ENCODE data around the gene KDM3B. TPM values are rescaled to one million over a fixed set of nuclear protein-coding genes. Genes with fewer than 3 reads are reported as not detected.

Gene KDM3B
- total RNA-seq, 1 donor from 2014 or later: 97.7 TPM

DNA sequence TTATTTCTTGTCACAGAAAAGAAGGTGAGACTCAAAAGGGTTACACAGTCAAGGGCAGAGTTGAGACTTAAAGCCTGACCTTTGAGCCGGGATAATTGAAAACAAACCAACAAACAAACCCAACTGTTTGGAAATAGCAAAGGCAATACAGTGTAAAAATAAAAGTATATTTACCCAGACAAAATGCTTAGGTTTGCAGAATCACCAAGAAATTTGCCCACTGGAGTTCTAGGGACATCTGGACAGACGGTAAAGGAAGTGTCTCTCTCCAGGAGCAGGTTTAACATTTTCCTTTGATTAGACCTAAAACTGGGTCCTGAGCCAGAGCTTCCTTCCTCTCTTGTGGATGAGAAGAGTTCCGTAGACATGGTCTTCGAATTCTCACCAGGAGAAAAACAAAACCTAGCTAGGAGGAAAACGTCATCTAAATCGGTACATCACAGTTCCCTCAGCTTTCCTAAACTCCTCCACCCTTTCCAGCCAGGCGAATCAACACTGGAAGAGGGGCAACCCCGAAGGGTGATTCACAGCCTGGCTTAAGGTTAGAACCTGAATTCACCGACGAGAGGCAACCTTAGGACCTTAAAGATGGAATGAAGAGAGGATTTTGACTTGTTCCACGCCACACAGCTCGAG, 21.6 kb upstream of the KDM3B start:
- no peaks in the 10 kb centered on the region for H3K27me3 Mint-ChIP-seq
- H3K4me3 Mint-ChIP-seq: peak overlapping the region; percentile 88
- no peak for DNase-seq (ENCODE audit: extremely low spot score, unreplicated experiment)
- TF ChIP-seq, protein P1, sequence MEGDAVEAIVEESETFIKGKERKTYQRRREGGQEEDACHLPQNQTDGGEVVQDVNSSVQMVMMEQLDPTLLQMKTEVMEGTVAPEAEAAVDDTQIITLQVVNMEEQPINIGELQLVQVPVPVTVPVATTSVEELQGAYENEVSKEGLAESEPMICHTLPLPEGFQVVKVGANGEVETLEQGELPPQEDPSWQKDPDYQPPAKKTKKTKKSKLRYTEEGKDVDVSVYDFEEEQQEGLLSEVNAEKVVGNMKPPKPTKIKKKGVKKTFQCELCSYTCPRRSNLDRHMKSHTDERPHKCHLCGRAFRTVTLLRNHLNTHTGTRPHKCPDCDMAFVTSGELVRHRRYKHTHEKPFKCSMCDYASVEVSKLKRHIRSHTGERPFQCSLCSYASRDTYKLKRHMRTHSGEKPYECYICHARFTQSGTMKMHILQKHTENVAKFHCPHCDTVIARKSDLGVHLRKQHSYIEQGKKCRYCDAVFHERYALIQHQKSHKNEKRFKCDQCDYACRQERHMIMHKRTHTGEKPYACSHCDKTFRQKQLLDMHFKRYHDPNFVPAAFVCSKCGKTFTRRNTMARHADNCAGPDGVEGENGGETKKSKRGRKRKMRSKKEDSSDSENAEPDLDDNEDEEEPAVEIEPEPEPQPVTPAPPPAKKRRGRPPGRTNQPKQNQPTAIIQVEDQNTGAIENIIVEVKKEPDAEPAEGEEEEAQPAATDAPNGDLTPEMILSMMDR (conservative IDR thresholded peaks at IDR 0.05): no peak
- H3K27ac Mint-ChIP-seq: peak overlapping the region; percentile 80
- no peaks in the 10 kb centered on the region for H3K9me3 Mint-ChIP-seq
- peaks cover 19% of the 10 kb centered on the region for H3K4me1 Mint-ChIP-seq (ENCODE audit: unreplicated experiment)
- H3K36me3 Mint-ChIP-seq: no peaks in the 10 kb centered on the region

DNA sequence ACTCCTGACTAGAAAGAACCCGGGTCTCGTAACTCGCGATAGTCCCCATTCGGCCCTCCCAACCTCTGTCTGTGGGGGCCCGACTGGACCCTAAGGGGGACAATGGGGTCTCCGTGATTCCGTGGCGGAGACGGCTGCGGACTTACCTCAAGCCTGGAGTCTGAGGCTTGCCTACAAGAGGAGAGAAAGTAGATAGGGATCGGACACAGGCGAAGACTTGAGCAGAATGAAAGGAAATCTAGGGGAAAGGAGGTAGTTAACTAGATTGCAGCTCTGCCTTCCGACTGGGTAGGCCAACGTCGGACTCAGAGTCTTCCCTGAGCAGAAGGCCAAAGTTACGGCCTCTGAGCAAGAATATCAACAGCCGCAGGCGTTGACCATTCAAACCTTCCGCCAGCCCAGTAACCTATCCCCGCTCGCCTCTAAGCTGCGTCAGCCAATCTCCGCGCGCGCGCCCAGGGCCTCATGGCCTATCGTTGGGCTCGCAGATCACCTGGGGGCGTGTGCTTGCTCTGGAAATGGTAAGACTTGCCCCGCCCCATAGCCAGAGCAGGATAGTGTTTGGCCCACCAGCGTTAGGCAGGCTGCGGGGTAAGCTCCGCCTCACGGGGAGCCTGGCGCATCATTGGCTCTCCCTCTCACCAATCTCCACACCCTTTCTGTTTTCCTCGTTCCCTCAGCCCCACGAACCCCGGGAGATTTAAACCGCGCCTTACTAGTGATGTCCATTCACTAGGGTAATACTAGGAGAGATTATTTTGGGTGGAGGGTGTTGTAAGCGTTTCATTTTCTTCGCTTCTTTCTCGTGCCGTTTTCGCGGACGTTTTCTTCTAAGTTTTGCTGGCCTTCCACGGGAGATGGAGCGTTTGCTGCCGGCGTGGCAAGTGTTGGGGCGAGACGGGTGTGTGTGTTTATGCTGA, 20.8 kb upstream of the KDM3B start, which contains the start of gene CDC25C:
Gene CDC25C, minus strand, starts transcription at position 356 of the 920 bp plus-strand sequence. CDS start 624 bp downstream, outside the sequence.
- Mint-ChIP-seq H3K36me3 (no peaks in the 10 kb centered on the region), H3K9me3 (no peaks in the 10 kb centered on the region), H3K27me3 (no peaks in the 10 kb centered on the region), H3K4me3 (peak within 1 kb of the TSS; percentile 88), H3K4me1 (ENCODE audit: unreplicated experiment) (peaks cover 19% of the 10 kb centered on the region), H3K27ac (peak within 1 kb of the TSS; percentile 80)
- TF ChIP-seq, protein P1 (conservative IDR thresholded peaks at IDR 0.05): no peak
- peak; percentile 98 for DNase-seq (ENCODE audit: extremely low spot score, unreplicated experiment)

DNA sequence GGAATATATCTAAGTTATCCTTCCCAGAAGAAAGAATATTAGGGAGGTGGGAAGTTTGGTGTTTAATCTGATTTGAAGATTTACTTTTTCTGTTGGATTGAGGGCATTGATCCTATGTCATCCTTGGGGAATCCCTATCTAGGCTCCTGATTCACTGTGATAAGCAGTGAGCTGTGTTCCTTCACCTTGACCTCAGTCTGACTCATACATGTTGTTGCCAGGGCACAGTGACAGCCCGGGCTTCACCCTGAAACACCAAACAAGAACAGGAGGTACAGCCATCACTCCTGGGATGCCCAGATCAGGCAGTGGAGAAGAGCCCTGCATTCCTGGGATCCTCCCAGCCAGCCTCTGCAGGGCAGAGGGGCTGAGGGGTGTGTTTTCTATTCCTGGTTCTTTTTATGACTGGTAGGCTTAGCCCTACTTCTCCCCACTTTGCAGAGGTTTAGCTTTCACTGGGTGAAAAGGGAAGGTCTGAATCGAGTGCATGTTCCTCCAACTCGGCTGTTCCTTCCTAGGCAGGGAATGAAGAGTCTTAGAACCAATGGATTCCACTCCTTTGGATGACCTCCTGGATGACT, 17.5 kb upstream of the KDM3B start:
- Mint-ChIP-seq H3K9me3 (no peaks in the 10 kb centered on the region), H3K36me3 (no peaks in the 10 kb centered on the region), H3K27ac (peak overlapping the region; percentile 81), H3K4me1 (ENCODE audit: unreplicated experiment) (peaks cover 31% of the 10 kb centered on the region), H3K27me3 (no peaks in the 10 kb centered on the region), H3K4me3 (peak overlapping the region; percentile 64)
- TF ChIP-seq, protein P1 (conservative IDR thresholded peaks at IDR 0.05): no peak
- no peak for DNase-seq (ENCODE audit: extremely low spot score, unreplicated experiment)

DNA sequence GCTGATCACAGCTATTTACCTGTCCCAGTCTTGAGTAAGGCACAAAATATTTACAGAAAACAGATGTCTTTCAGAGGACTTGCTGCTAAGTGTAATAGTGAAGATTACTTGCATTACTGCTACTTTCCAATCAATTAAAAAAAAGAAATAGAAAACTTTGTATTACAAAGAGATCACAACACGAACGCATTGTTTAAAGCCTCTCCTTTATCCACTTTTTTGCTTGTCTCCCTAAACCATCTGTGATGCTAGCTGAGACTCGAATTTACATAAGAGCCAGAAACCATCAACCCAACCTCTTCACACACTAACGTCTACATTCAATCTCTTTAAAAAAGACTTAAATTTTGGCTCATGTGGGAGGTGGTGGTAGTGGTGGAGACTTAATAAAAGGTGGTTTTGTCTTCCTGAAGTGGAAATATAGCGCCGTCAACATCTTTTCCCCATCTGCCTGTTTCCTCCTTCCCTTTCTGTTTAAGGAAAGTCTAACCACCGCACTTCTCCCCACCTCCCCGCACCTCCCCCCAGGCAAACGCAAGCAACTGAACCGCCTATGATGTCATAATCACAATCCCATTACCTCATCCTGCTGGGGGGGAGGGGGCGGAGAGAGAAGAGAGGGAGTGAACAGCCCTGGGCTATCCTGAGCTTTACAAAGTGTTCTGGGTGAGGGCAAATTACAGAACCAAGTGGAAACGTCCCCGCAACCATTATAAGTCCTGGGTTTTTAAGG, 15.4 kb upstream of the KDM3B start:
- Mint-ChIP-seq H3K27ac (peak overlapping the region; percentile 99), H3K9me3 (no peaks in the 10 kb centered on the region), H3K36me3 (peaks cover 11% of the 10 kb centered on the region), H3K27me3 (no peaks in the 10 kb centered on the region), H3K4me3 (peak overlapping the region; percentile 95), H3K4me1 (ENCODE audit: unreplicated experiment) (peaks cover 35% of the 10 kb centered on the region)
- TF ChIP-seq, protein P1 (conservative IDR thresholded peaks at IDR 0.05): no peak
- DNase-seq (ENCODE audit: extremely low spot score, unreplicated experiment): peak; percentile 79

Measured in type B pancreatic cell (in vitro differentiated cells).